PFSK-1 (cell line): ENCODE data around the gene NXN.

Experiments used
- POLR2AphosphoS5 ChIP-seq: IDR thresholded peaks from 2 replicates; pipeline ENCODE4 v1.6.1; 2012; ENCODE audit warnings: low read depth, mild to moderate bottlenecking, control low read depth, low read length, moderate library complexity
- SIN3A ChIP-seq: IDR thresholded peaks from 2 replicates; pipeline ENCODE4 v1.6.1; 2012; ENCODE audit warnings: mild to moderate bottlenecking, low read length, moderate library complexity, borderline replicate concordance; ENCODE audit not compliant: insufficient read depth

- TF ChIP-seq SIN3A: no peak
- TF ChIP-seq POLR2AphosphoS5: no peak
Observed at GRCh38 chr17:869567-870525, 109.7 kb downstream of the NXN start.
